Neutrophil (primary cell): ENCODE measurements around the gene RFNG.

ENCODE experiments used
- H3K27ac ChIP-seq: fragments of 200-600 bp; sonication (generic); 2 replicates; pipeline ENCODE4 v1.5.1; 2016; ENCODE audit warnings: mild to moderate bottlenecking, moderate library complexity
- H3K27me3 ChIP-seq: fragments of 200-600 bp; sonication (generic); 2 replicates; pipeline ENCODE4 v1.6.0; 2016; ENCODE audit warnings: mild to moderate bottlenecking
- H3K36me3 ChIP-seq: fragments of 200-600 bp; sonication (generic); 2 replicates; pipeline ENCODE4 v1.5.1; 2017
- H3K4me1 ChIP-seq, 2 experiments: fragments of 200-600 bp in 1 of 2; sonication (generic) in 1 of 2; 1 replicate in 1 of 2; 2 replicates in 1 of 2; pipeline versions ENCODE4 v1.5.1 to v1.6.1; 2013 to 2016; ENCODE audit warnings: low read depth in 1 of 2, low read length in 1 of 2, mild to moderate bottlenecking in 1 of 2, moderate library complexity in 1 of 2; ENCODE audit not compliant: control insufficient read depth in 1 of 2, insufficient read depth in 1 of 2
- H3K4me3 ChIP-seq, 2 experiments: fragments of 200-600 bp in 1 of 2; sonication (generic) in 1 of 2; 1 replicate in 1 of 2; 2 replicates in 1 of 2; pipeline ENCODE4 v1.5.1; 2013 to 2016; ENCODE audit warnings: low read depth in 1 of 2, low read length in 1 of 2, mild to moderate bottlenecking in 1 of 2, moderate library complexity in 1 of 2
- H3K9me3 ChIP-seq: fragments of 200-600 bp; sonication (generic); 2 replicates; pipeline ENCODE4 v1.5.1; 2016
- CTCF ChIP-seq: fragments of 200-600 bp; sonication (generic); IDR thresholded peaks from 2 replicates; pipeline ENCODE4 v1.5.1; 2016; ENCODE audit warnings: antibody characterized with exemption

RFNG gene

DNA sequence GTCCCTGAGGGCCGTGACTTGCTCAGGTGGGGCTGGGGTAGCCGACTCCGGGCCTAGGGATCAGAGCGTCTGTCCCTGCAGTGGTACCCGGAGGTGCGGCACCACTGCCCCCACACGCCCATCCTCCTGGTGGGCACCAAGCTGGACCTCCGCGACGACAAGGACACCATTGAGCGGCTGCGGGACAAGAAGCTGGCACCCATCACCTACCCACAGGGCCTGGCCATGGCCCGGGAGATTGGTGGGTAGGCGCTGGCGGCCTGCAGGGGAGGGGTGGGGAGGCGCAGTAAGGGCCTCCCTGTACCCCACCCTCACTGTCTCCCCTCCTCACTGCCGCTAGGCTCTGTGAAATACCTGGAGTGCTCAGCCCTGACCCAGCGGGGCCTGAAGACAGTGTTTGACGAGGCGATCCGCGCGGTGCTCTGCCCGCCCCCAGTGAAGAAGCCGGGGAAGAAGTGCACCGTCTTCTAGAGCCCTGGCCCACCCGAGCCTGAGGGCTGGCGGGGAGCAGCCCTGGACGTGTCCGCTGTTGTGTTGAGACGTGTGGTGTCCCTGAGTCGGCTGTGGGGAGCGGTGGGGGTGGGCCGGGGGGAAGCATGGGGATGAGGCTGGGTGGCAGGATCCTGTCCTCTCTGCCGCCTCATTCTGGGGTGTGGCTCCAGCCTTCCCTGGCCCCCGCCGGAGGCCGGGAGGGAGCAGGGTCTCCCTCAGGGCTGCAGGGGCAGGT, 18.1 kb downstream of the RFNG start:
- no peaks in the 10 kb centered on the region for H3K36me3 ChIP-seq
- peaks cover 24% of the 10 kb centered on the region for H3K27me3 ChIP-seq
- H3K9me3 ChIP-seq, result no peaks in the 10 kb centered on the region
- no peak overlapping the region for H3K27ac ChIP-seq
- no peak for TF ChIP-seq CTCF
- H3K4me1 ChIP-seq, result peaks cover 41 to 52% of the 10 kb centered on the region in 2 experiments
- H3K4me3 ChIP-seq, result no peak overlapping the region

- H3K9me3 ChIP-seq, result no peaks in the 10 kb centered on the region
- H3K27ac ChIP-seq, result no peak overlapping the region
- peaks cover 34 to 42% of the 10 kb centered on the region in 2 experiments for H3K4me1 ChIP-seq
- H3K36me3 ChIP-seq, result no peaks in the 10 kb centered on the region
- H3K4me3 ChIP-seq, result peak overlapping the region in 1 of 2 experiments; percentile 45
- TF ChIP-seq CTCF, result no peak
- H3K27me3 ChIP-seq, result peaks cover 24% of the 10 kb centered on the region
Measured at GRCh38 chr17:82031885-82032627, 19.6 kb downstream of the RFNG start.

- Histone ChIP-seq H3K9me3 (no peaks in the 10 kb centered on the region), H3K4me1 (peaks cover 27 to 35% of the 10 kb centered on the region in 2 experiments), H3K4me3 (peak within 1 kb of the TSS; percentile 58 to 64), H3K27ac (peak within 1 kb of the TSS; percentile 41), H3K27me3 (peaks cover 24% of the 10 kb centered on the region), H3K36me3 (no peaks in the 10 kb centered on the region)
- no peak for TF ChIP-seq CTCF
Measured at GRCh38 chr17:82031303-82031884, 20.2 kb downstream of the RFNG start, which contains the start of gene RAC3. Gene RAC3, plus strand, starts transcription at chr17:82031678. Its CDS starts 84 bp downstream, at chr17:82031762.

GRCh38 chr17:82030470-82031302, 20.9 kb downstream of the RFNG start:
- Histone ChIP-seq H3K27ac (peak overlapping the region; percentile 41), H3K4me3 (peak overlapping the region; percentile 58 to 64), H3K27me3 (peaks cover 24% of the 10 kb centered on the region), H3K9me3 (no peaks in the 10 kb centered on the region), H3K36me3 (no peaks in the 10 kb centered on the region), H3K4me1 (peaks cover 20 to 28% of the 10 kb centered on the region in 2 experiments)
- peak; percentile 97 for TF ChIP-seq CTCF

DNA sequence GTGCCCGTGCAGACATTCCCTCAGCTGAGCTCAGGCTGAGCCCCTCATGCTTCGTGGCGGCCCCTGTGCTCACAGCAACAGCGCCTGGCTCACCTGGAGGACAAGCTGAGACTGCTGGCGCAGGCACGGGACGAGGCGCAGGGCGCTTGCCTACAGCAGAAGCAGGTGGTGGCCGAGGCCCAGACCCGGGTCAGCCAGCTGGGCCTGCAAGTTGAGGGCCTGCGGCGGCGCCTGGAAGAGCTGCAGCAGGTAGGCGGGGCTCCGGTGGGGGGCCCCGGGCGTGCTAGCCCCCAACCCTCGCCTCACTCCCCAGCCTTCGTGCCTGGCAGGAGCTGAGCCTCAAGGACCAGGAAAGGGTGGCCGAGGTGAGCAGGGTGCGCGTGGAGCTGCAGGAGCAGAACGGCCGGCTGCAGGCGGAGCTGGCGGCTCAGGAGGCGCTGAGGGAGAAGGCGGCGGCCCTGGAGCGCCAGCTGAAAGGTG, 21.6 kb downstream of the RFNG start:
- no peak overlapping the region for H3K27ac ChIP-seq
- H3K4me1 ChIP-seq, result peaks cover 18 to 26% of the 10 kb centered on the region in 2 experiments
- H3K36me3 ChIP-seq, result no peaks in the 10 kb centered on the region
- peaks cover 24% of the 10 kb centered on the region for H3K27me3 ChIP-seq
- peak overlapping the region; percentile 58 to 64 for H3K4me3 ChIP-seq
- no peak for TF ChIP-seq CTCF
- H3K9me3 ChIP-seq, result no peaks in the 10 kb centered on the region
